Endothelial cell of umbilical vein (primary cell): ENCODE measurements around the gene BCAN. TPM values are rescaled to one million over a fixed set of nuclear protein-coding genes. Genes with fewer than 3 reads are reported as not detected.

Experiments
- BruUV-seq: library from RNA; stranded (reverse); fragments of 400-500 nt; replicated peaks from 2 replicates; lab custom pipeline; 2021; lab: Mats Ljungman, UMichigan
- CTCF ChIA-PET: fragments of 300-600, 350-600 bp; sonication (Branson Sonifier 250); formaldehyde crosslinking; loops from one replicate; lab custom pipeline; 2021; ENCODE audit warnings: antibody characterized with exemption, inconsistent platforms; lab: Charles Lee
- POLR2A ChIA-PET: fragments of 300-600, 350-600 bp; sonication (Branson Sonifier 250); formaldehyde crosslinking; loops from one replicate; lab custom pipeline; 2021; ENCODE audit warnings: antibody characterized with exemption, inconsistent platforms; lab: Charles Lee
- DNase-seq: peaks from one replicate; pipeline ENCODE4 v3.0.0-alpha.2; 2011; ENCODE audit warnings: low read depth, low spot score
- FAIRE-seq: peaks from 2 replicates; lab custom pipeline; 2011; peaks lifted over from hg19 to GRCh38; lab: Jason Lieb, UNC
- H2AFZ ChIP-seq: 2 replicates; pipeline ENCODE4 v1.6.0; 2012; ENCODE audit warnings: low read depth, low read length, control low read depth, inconsistent platforms
- H3K27ac ChIP-seq: 2 replicates; pipeline ENCODE4 v1.5.1; 2011; ENCODE audit warnings: low read depth, mild to moderate bottlenecking, control low read depth, low read length, moderate library complexity; ENCODE audit not compliant: insufficient read depth
- H3K27me3 ChIP-seq, 2 experiments: 2 replicates each; pipeline versions ENCODE4 v1.6.0 to v1.6.1; 2011; ENCODE audit warnings: low read length in 2 of 2, mixed read lengths in 1 of 2; ENCODE audit not compliant: control insufficient read depth in 2 of 2, insufficient read depth in 2 of 2
- H3K36me3 ChIP-seq, 2 experiments: 2 replicates in 1 of 2; 3 replicates in 1 of 2; pipeline ENCODE4 v1.5.1; 2011; ENCODE audit warnings: low read length in 2 of 2, mild to moderate bottlenecking in 1 of 2, moderate library complexity in 1 of 2; ENCODE audit not compliant: control insufficient read depth in 2 of 2, insufficient read depth in 2 of 2; ENCODE audit errors: extremely low read depth in 1 of 2
- H3K4me1 ChIP-seq: 3 replicates; pipeline ENCODE4 v1.5.1; 2011; ENCODE audit warnings: mild to moderate bottlenecking, low read length; ENCODE audit not compliant: control insufficient read depth, insufficient read depth; ENCODE audit errors: extremely low read depth
- H3K4me2 ChIP-seq: 2 replicates; pipeline ENCODE4 v1.6.1; 2011; ENCODE audit warnings: low read length, control low read depth, mixed read lengths; ENCODE audit not compliant: insufficient read depth
- H3K4me3 ChIP-seq, 3 experiments: fragments of 200-600 bp in 1 of 3; sonication (generic), shearing (Covaris generic) in 1 of 3; replicated peaks in 1 of 3; 2 replicates each; pipeline ENCODE4 v1.5.1; 2011 to 2016; ENCODE audit warnings: control low read depth in 3 of 3, low read length in 3 of 3, mild to moderate bottlenecking in 2 of 3, inconsistent platforms in 1 of 3, low read depth in 1 of 3, moderate library complexity in 1 of 3; ENCODE audit not compliant: insufficient read depth in 1 of 3
- H3K79me2 ChIP-seq: 2 replicates; pipeline ENCODE4 v1.6.0; 2012; ENCODE audit warnings: low read length, inconsistent platforms; ENCODE audit not compliant: control insufficient read depth, insufficient read depth
- H3K9ac ChIP-seq: replicated peaks from 2 replicates; pipeline ENCODE3; 2011; ENCODE audit warnings: low read length, control low read depth; ENCODE audit not compliant: insufficient read depth; ENCODE audit errors: extremely low read depth
- H3K9me1 ChIP-seq: replicated peaks from 3 replicates; pipeline ENCODE4 v1.6.0; 2011; ENCODE audit warnings: mild to moderate bottlenecking, low read length; ENCODE audit not compliant: control insufficient read depth, insufficient read depth; ENCODE audit errors: extremely low read depth
- H3K9me3 ChIP-seq: replicated peaks from 2 replicates; pipeline ENCODE4 v1.5.1; 2012; ENCODE audit warnings: low read length, inconsistent platforms; ENCODE audit not compliant: control insufficient read depth, insufficient read depth
- H4K20me1 ChIP-seq: replicated peaks from 2 replicates; pipeline ENCODE3; 2011; ENCODE audit warnings: mild to moderate bottlenecking, low read length; ENCODE audit not compliant: control insufficient read depth, insufficient read depth; ENCODE audit errors: extremely low read depth
- CTCF ChIP-seq, 2 donors: IDR thresholded peaks; 1 replicate in 1 of 2; 2 replicates in 1 of 2; pipeline ENCODE4 v1.5.1; 2011; ENCODE audit warnings: low read length in 2 of 2, mild to moderate bottlenecking in 2 of 2, moderate library complexity in 2 of 2, control low read depth in 1 of 2, inconsistent platforms in 1 of 2, low read depth in 1 of 2; ENCODE audit not compliant: insufficient read depth in 1 of 2; ENCODE audit errors: extremely low read depth in 1 of 2
- EZH2 ChIP-seq: IDR thresholded peaks from 2 replicates; pipeline ENCODE4 v1.6.1; 2012; ENCODE audit warnings: borderline replicate concordance, low read depth, mild to moderate bottlenecking, moderate library complexity, low read length, inconsistent platforms; ENCODE audit not compliant: severe bottlenecking
- FOS ChIP-seq: IDR thresholded peaks from 2 replicates; pipeline ENCODE4 v1.6.1; 2011; ENCODE audit warnings: mild to moderate bottlenecking, low read length, moderate library complexity, borderline replicate concordance; ENCODE audit not compliant: insufficient read depth
- GATA2 ChIP-seq: IDR thresholded peaks from 2 replicates; pipeline ENCODE4 v1.7.0; 2011; ENCODE audit warnings: low read depth, mild to moderate bottlenecking, moderate library complexity, mixed read lengths, low read length; ENCODE audit not compliant: insufficient read length, insufficient read depth
- JUN ChIP-seq: IDR thresholded peaks from 2 replicates; pipeline ENCODE4 v1.6.1; 2011; ENCODE audit warnings: borderline replicate concordance, low read depth; ENCODE audit not compliant: insufficient read length, insufficient read depth
- MYC ChIP-seq: IDR thresholded peaks from one replicate; pipeline ENCODE4 v1.6.1; 2011; ENCODE audit warnings: mild to moderate bottlenecking, low read depth, low read length
- POLR2A ChIP-seq: IDR thresholded peaks from 2 replicates; pipeline ENCODE4 v1.6.1; 2012; ENCODE audit warnings: low read depth, mild to moderate bottlenecking, control low read depth, low read length
- POLR2AphosphoS5 ChIP-seq: IDR thresholded peaks from 2 replicates; pipeline ENCODE4 v1.6.1; 2012; ENCODE audit warnings: low read depth, mild to moderate bottlenecking, control low read depth, low read length, moderate library complexity; ENCODE audit not compliant: insufficient read depth
- dilution Hi-C: fragments of 300-500 bp; cut with MboI; formaldehyde crosslinking; loops from one replicate; pipeline ENCODE4 v1.15.0; 2019; ENCODE audit warnings: low sequenced_read_pairs; ENCODE audit not compliant: extremely low pct_ligation_motif_present
- intact Hi-C: fragments of 100-400 bp; cut with micrococcal nuclease; formaldehyde crosslinking; loops from one replicate; pipeline ENCODE4 v1.10.0; 2022
- polyA plus RNA-seq, 4 experiments: library from polyadenylated mRNA; depleted of rRNA in 3 of 4; stranded (reverse) in 3 of 4; unstranded in 1 of 4; fragments of >200 nt; gene quantifications; 2 replicates each; pipeline versions ENCODE4 v1.2.1 to v1.2.3, GENCODE V29; 2011 to 2012; ENCODE audit warnings: missing spikeins in 1 of 4
- total RNA-seq: library from RNA; stranded (reverse); gene quantifications from 2 replicates; pipeline ENCODE4 v1.2.3, GENCODE V29; 2021
- TF ChIP-seq, protein P1 (sequence below): IDR thresholded peaks from 2 replicates; pipeline ENCODE4 v1.6.1; 2011; ENCODE audit not compliant: insufficient read depth, insufficient read length

Gene BCAN
- total and polyA plus RNA-seq, 2 donors (not counting 3 experiments of a cell fraction or from before 2014, with no cell fraction given) = 0.15 TPM; not detected in 1

GRCh38 chr1:156600733-156601121 is 41.2 kb upstream of the BCAN start:
- Histone ChIP-seq H2AFZ (peak overlapping the region; percentile 91), H3K9me3 (no peaks in the 10 kb centered on the region), H3K9me1 (no peaks in the 10 kb centered on the region), H4K20me1 (no peaks in the 10 kb centered on the region), H3K27me3 (no peaks in the 10 kb centered on the region), H3K27ac (peak overlapping the region; percentile 60), H3K4me3 (peak overlapping the region; percentile 50 to 87 (median 58)), H3K79me2 (peaks cover 19% of the 10 kb centered on the region), H3K4me2 (peak overlapping the region; percentile 76), H3K36me3 (peaks cover 0 to 17% of the 10 kb centered on the region in 2 experiments), H3K9ac (peak overlapping the region; percentile 79), H3K4me1 (peaks cover 10% of the 10 kb centered on the region)
- FAIRE-seq (peak; percentile 61), DNase-seq (no peak)
- intact Hi-C loops = loop anchor here (1.0 to 2.0 kb wide), 3 partner anchors 7 to 144 kb away; no protein-coding TSS in a partner anchor
- BruUV-seq = no TSS peak
- ChIA-PET CTCF (interaction anchor here (0.6 to 1.8 kb wide), 5 partner anchors 10 to 215 kb away, joined by 4 to 11 read pairs (median 5); partner anchors contain the start of gene NAXE), POLR2A (interaction anchor here (1.8 kb wide), 1 partner anchor 9 kb away, joined by 9 read pairs; the partner anchor contains the start of gene NAXE)
- TF ChIP-seq, protein P1, sequence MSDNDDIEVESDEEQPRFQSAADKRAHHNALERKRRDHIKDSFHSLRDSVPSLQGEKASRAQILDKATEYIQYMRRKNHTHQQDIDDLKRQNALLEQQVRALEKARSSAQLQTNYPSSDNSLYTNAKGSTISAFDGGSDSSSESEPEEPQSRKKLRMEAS = no peak
- no peak for TF ChIP-seq GATA2
- TF ChIP-seq CTCF (IDR thresholded peaks at IDR 0.05; ENCODE audit: extremely low read depth in 1 of 2, insufficient read depth in 1 of 2, low read depth in 1 of 2, low read length in 2 of 2) = no peak
- TF ChIP-seq POLR2AphosphoS5 = no peak
- TF ChIP-seq POLR2A = no peak
- no peak for TF ChIP-seq FOS
- TF ChIP-seq EZH2 = no peak
- no peak for TF ChIP-seq MYC
- TF ChIP-seq JUN = no peak
- dilution Hi-C loops = no loop called here
